Cardiac fibroblast (primary cell): ENCODE measurements around the gene ANXA6.

Experiments
- DNase-seq, 2 donors: peaks; one replicate each; pipeline versions ENCODE4 v3.0.0 to v3.0.0-alpha.2; 2010; ENCODE audit warnings: low read depth in 2 of 2
- H3K4me3 ChIP-seq, 2 donors: replicated peaks in 1 of 2; 1 replicate in 1 of 2; 2 replicates in 1 of 2; pipeline ENCODE4 v1.5.1; 2011; ENCODE audit warnings: low read depth in 2 of 2, low read length in 2 of 2, mild to moderate bottlenecking in 2 of 2, moderate library complexity in 1 of 2
- TF ChIP-seq, protein P1 (sequence below): IDR thresholded peaks from one replicate; pipeline ENCODE4 v1.5.1; 2011; ENCODE audit warnings: low read depth, mild to moderate bottlenecking, low read length, inconsistent platforms

Gene ANXA6

DNA sequence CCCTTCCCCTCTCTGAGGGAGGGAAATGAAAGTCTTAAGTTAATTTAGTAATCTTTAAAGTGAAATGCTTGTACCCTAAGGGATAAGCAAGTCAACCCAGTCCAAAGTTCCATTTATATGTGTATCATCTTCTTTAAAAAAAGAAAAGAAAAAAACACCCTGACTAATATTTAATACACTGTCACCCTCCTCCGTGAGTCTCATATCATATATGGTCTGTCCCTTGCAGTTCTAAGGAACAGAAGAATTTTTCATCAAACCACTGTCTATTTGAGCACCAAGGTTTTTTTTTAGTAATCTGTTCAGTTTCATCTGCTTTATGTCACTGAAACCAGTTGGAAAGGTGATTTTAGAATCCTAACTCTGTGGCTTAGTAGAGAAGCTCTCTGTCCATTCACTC lies 92.0 kb downstream of the ANXA6 start:
- TF ChIP-seq, protein P1, sequence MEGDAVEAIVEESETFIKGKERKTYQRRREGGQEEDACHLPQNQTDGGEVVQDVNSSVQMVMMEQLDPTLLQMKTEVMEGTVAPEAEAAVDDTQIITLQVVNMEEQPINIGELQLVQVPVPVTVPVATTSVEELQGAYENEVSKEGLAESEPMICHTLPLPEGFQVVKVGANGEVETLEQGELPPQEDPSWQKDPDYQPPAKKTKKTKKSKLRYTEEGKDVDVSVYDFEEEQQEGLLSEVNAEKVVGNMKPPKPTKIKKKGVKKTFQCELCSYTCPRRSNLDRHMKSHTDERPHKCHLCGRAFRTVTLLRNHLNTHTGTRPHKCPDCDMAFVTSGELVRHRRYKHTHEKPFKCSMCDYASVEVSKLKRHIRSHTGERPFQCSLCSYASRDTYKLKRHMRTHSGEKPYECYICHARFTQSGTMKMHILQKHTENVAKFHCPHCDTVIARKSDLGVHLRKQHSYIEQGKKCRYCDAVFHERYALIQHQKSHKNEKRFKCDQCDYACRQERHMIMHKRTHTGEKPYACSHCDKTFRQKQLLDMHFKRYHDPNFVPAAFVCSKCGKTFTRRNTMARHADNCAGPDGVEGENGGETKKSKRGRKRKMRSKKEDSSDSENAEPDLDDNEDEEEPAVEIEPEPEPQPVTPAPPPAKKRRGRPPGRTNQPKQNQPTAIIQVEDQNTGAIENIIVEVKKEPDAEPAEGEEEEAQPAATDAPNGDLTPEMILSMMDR: no peak
- no peak overlapping the region for H3K4me3 ChIP-seq
- no peak for DNase-seq

DNA sequence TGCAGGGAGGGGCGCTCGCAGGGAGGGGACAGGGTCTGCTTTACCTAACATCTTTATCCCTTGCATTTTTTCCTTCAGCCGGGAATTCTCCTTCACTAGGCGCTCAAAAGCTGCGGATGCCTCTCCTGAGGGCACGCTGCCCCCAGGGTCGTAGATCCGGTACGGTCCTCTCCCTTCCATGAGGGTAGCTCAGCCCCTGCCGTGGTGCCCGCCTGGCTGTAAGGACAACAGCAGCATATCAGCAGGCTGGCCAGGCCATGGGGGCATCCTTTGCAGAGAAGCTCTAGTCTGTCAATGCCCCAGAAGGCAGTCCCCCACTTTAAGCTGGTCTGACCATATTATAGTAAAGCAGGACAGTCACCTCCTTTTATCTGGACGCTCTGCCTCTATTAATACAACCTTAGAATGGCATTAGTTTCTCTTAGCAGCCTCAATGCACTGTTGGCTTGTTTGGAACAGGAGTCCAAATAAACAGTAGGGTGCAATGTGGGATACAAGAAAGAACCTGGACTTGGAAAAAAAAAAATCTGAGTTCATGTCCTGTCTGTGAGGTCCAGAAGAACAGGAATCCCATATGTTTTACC lies 92.6 kb downstream of the ANXA6 start:
- no peak overlapping the region for H3K4me3 ChIP-seq
- no peak for DNase-seq
- TF ChIP-seq, protein P1: no peak

DNA sequence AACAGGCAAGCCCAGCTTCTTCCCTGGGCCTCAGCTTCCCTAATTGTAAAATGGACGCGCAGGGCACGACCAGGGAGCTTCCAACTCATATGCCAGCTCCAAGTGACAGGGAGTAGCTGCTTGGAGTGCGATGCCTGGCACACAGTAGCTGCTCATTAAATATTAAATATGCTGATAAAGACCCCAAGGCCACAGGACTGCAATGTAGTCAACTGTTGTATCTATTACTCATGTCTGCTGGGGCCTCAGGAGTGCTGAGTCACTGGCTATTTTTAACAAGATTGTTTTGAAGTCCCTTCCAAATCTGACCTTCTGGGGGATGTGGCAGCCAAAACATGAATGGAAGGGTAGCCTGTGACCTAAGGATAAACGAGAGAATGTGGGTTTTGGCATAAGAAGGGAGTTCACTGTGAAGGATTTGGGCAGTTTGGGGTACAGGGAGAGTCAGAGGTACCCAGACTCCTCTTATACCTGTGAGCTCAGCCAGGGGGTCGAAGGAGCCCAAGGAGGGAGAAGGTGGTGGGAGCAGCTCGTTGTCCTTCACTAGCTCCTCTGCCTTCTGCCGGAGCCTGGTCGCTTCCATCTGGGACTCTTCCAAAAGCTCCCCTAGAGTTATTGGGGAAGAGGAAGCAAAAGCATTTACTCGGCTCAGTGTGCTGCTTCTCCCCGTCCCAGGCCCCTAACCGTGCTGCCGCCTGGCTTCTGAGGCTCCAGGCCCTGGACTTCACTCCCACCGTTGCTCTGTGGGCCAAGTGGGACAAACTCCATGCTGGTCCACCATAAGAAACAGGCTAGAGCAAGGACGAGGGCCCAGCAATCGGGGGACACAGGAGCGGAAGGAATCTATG lies 94.2 kb downstream of the ANXA6 start:
- TF ChIP-seq, protein P1: no peak
- peak; percentile 85 to 89 for DNase-seq
- H3K4me3 ChIP-seq: no peak overlapping the region

DNA sequence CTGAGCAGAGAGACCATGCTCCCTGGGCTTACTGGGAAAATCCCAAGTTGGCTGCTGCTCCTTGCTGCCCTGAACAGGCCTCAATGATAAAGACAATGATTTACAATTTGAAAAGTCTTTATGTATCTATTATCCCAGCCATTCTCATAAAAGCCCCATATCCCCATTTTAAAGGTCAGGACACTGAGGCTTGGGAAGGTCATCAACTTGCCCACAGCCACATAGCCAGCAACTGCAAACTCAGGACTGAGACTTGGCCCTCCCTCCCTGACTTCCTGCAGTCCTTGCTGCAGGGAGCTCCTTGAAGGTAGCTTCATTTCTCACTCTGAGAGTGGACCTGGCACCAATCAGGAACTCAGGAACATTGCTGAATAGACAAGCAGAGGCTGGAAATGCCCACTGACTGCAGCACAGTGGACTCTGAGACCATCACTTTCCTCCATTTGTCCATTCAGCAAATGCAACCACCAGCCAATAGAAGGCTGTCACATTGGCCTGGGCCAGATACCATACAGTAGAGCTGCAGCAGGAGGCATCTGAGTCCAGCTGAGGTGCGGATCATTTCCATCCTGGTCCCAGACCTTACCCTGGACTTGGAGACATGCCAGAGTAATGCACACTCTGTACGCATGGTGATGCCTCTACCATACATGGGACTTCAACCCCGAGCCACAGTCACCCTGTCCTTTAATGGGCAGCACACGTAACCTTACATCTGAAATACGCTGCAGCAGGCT lies 95.0 kb downstream of the ANXA6 start:
- TF ChIP-seq, protein P1: no peak
- H3K4me3 ChIP-seq: no peak overlapping the region
- no peak for DNase-seq

DNA sequence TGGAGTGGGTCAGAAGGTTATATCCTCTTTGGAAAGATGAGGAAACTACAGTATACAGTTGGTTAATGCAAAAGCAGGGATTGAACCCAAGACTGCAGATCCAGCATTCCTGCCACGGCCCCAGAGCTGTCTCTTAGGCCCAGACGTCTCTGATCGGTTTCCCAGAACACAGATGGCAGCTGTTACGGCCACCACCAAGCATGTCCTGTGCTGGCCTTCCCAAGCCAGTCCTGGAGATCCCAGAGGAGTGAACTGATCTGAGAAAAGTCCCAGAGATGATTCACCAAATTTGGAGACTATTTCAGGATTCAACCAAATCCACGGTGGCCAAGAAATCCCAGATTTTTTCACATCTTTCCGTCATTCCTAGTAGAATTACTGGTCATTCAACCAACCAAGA lies 96.8 kb downstream of the ANXA6 start:
- no peak for DNase-seq
- H3K4me3 ChIP-seq: no peak overlapping the region
- TF ChIP-seq, protein P1: no peak

DNA sequence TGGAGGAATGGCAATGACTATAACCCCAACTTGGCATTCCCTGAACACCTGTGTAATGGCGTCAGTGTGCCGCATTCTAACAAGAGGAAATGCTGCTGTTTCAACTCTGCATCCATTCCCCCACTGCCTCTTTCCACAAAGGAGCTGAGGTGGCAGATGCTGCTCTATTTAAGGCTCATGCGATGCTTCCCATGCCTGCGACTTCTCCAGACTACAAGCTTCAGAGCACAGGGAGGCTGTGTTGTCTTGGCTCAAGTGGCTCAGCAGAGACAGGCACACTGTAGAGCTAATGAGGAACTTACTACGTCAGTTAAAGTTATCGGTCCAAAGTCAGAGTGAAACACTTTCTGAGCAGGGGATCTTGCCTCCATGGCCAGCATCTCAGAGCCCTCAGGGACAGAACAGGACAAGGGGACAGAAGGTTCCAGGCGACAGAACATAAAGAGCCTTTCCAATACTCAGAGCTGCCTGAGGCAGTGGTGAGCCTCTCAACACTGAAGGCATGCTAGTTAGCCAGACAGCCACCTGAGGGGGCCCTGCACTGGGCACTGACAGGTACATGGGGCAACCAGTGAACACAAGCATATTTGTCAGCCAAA lies 98.6 kb downstream of the ANXA6 start:
- TF ChIP-seq, protein P1: no peak
- DNase-seq: no peak
- no peak overlapping the region for H3K4me3 ChIP-seq
